Choroid plexus epithelial cell (primary cell): ENCODE measurements around the gene TMEM40.
"Not testable (repeated sequence)": the region's sequence is repeated elsewhere in the genome, so short reads cannot be mapped to it uniquely, and the experiment has no call there.

Experiments
- DNase-seq: peaks from one replicate; pipeline ENCODE4 v3.0.0-alpha.2; 2010; ENCODE audit warnings: low read depth
- H3K4me3 ChIP-seq: 2 replicates; pipeline ENCODE4 v1.5.1; 2011; ENCODE audit warnings: low read depth, mild to moderate bottlenecking, control low read depth, low read length, moderate library complexity
- TF ChIP-seq, protein P1 (sequence below): conservative IDR thresholded peaks from 2 replicates; pipeline ENCODE4 v1.5.1; 2011; ENCODE audit warnings: low read depth, mild to moderate bottlenecking, control low read depth, inconsistent platforms, low read length, moderate library complexity

The TMEM40 gene

DNA sequence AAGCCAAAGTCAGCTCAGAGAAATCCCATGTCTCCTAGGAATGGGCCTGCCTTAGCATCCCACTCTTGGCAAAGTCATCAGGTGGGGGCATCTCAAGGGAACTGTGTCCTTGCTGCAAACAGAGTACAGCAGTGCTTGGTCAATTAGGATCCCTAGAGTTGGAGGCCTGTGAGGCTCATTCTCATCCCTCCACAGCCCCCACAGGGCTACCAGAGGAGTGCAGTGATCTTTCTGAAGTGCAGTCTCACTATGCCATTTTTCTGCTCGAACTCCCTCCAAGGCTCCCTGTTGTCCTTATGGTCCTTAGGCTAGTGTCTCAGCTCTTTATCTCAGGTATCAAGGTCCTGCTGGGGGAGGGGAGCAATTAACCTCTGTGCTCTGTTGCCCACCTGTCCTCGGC is 31.1 kb downstream of the TMEM40 start:
- TF ChIP-seq, protein P1, sequence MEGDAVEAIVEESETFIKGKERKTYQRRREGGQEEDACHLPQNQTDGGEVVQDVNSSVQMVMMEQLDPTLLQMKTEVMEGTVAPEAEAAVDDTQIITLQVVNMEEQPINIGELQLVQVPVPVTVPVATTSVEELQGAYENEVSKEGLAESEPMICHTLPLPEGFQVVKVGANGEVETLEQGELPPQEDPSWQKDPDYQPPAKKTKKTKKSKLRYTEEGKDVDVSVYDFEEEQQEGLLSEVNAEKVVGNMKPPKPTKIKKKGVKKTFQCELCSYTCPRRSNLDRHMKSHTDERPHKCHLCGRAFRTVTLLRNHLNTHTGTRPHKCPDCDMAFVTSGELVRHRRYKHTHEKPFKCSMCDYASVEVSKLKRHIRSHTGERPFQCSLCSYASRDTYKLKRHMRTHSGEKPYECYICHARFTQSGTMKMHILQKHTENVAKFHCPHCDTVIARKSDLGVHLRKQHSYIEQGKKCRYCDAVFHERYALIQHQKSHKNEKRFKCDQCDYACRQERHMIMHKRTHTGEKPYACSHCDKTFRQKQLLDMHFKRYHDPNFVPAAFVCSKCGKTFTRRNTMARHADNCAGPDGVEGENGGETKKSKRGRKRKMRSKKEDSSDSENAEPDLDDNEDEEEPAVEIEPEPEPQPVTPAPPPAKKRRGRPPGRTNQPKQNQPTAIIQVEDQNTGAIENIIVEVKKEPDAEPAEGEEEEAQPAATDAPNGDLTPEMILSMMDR = no peak
- no peak for DNase-seq
- H3K4me3 ChIP-seq = no peak overlapping the region

DNA sequence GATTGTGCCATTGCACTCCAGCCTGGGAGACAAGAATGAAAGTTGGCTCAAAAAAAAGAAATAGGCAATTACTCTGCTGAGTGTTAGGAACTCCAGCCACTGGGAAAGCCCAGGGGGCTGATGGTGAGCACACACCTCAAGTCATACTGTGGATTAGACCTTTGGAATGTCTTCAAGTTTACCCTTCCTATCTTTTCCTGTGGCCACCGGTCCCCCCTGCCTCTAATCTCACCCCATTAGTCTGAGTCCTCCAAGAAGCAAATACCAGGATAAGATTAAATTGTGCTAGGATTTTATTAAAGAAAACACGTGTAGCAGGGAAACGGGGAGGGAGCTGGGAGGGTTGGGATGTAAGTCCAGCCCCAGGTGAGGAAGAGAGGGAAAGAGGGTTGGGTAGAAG is 31.6 kb downstream of the TMEM40 start:
- DNase-seq = no peak
- TF ChIP-seq, protein P1 = no peak
- no peak overlapping the region for H3K4me3 ChIP-seq

DNA sequence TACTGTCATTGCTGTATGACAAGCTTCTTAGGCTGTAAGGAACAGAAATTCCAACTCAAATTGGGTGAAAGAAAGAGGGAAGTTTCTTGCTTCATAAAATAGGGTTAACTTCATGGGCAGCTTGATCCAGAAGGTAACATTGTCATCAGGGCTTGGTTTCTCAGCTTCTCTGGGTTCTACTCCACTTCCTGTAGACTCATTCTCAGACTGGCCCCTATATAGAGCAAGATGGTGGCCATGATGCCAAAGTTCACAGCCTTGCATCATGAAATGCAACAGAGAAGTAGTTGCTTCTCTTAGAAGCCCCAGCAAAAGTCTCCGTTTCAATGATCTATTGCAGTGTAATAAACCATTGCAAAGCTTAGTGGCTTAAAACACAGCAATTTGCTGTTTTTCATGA is 33.6 kb downstream of the TMEM40 start:
- TF ChIP-seq, protein P1 = no peak
- DNase-seq = no peak
- no peak overlapping the region for H3K4me3 ChIP-seq

DNA sequence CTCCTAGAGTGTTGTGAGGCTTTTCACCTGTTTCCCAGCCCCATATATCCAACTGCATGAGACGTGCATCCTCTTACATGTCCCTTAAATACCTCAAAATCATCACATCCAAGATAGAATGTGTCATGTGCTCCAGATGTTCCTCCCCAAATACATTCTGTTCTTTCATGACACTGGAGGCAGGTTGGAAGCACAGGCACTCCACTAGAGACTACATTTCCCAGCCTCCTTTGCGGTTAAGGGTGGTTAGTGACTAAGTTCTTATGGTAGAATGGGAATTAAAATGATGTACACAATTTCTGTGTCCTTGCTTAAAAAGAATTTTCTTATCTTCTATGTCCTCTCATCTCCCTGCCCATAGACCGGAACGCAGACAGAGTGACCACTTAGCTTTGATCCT is 34.3 kb downstream of the TMEM40 start:
- TF ChIP-seq, protein P1 = no peak
- DNase-seq = peak; percentile 11
- H3K4me3 ChIP-seq = no peak overlapping the region

DNA sequence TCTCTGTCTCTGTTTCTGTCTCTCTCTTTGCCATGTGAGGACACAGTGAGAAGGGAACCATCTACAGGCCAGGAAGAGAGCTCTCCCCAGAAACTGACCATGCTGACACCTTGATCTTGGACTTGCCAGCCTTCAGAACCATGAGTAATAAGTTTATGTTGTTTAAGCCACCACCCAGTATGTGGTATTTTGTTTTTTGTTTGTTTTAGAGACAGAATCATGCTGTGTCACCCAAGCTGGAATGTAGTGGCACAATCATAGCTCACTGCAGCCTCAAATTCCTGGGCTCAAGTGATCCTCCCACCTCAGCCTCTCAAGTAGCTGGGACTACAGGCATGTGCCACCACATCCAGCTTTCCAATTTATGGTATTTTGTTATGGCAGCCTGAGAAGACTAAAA is 35.7 kb downstream of the TMEM40 start:
- H3K4me3 ChIP-seq, DNase-seq: not testable (repeated sequence)

DNA sequence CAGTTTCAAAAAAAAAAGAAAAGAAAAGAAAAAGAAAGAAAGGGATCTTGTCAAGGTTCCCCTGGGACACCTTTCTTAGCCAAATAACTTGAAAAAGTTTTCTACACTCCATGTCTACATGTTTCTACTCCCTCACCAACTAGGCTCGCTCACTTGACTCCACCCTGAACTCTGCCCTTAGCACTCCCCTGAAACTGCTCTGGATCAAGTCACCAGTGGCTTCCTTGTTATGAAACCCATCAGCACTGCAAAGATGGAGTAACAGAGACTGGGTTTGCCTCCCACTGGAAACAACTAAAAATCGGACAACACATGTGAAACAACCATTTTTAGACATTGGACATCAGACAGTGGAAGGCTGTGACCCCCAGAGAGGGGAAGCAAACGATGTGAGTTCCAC is 36.8 kb downstream of the TMEM40 start:
- TF ChIP-seq, protein P1 = no peak
- H3K4me3 ChIP-seq = no peak overlapping the region
- DNase-seq = no peak

DNA sequence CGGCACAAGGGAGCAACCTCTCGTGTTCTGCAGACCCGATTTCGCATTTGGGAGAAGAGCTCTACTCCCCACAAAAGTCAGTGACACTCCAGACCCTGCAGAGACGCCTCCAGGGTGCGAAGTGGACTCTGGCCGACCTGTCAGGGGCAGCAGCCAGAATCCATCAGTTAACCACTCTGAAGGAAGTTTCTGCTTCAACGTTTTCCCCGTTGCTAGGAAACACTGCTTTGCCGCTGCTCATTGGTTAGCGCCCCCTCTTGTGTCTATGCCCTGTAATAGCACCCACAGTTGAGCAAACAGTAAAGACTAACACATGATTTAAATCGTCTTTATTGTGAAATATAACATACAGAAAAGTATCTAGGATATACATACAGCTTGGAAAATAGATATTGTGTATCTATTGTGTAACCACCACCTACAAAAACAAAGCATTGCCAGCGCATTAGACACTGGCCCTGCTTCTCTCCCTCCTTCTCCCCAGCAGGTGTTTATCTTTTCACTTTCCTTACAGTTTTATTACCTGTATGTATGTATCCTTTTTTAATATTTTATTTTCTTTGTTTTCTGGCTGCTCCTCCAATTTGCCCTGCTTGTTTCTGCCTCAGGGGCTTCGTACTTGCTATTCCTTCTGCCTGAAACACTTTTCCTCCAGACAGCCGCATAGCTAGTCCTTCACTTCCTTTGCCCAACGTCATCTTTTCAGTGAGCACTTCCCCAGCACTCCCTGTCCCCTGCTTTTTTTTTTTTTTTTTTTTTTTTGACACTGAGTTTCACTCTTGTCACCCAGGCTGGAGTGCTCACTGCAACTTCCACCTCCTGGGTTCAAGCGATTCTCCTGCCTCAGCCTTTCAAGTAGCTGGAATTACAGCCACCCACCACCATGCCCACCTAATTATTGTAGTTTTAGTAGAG is 38.8 kb downstream of the TMEM40 start:
- peak; percentile 93 for DNase-seq
- H3K4me3 ChIP-seq = peak overlapping the region; percentile 43
- TF ChIP-seq, protein P1 = peak; percentile 95
